ENCODE measurements around the gene EIF3M.
"Not testable (repeated sequence)": the region's sequence is repeated elsewhere in the genome, so short reads cannot be mapped to it uniquely, and the experiment has no call there.

EIF3M gene

DNA sequence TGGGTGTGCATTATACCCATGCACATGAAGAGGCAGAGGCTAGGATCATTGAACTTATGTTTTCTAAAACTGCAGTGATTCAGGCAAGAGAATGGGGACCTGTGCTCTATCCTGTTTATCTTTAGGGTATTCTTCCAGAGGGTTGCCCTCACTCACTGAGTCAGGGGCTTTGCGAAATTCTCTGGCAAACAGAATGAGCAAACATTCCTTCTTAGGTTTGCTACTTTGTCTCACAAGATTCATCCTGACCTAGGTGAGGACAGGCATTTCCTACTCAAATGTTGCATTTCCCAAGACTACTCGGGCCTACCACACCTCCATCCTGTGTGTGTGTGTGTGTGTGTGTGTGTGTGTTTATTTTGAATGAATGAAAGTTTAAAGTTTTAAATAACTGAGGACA, 2.7 kb upstream of the EIF3M start:
- TF ChIP-seq, protein P1, sequence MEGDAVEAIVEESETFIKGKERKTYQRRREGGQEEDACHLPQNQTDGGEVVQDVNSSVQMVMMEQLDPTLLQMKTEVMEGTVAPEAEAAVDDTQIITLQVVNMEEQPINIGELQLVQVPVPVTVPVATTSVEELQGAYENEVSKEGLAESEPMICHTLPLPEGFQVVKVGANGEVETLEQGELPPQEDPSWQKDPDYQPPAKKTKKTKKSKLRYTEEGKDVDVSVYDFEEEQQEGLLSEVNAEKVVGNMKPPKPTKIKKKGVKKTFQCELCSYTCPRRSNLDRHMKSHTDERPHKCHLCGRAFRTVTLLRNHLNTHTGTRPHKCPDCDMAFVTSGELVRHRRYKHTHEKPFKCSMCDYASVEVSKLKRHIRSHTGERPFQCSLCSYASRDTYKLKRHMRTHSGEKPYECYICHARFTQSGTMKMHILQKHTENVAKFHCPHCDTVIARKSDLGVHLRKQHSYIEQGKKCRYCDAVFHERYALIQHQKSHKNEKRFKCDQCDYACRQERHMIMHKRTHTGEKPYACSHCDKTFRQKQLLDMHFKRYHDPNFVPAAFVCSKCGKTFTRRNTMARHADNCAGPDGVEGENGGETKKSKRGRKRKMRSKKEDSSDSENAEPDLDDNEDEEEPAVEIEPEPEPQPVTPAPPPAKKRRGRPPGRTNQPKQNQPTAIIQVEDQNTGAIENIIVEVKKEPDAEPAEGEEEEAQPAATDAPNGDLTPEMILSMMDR (IDR thresholded peaks at IDR 0.05): no peak
- H3K36me3 Mint-ChIP-seq (ENCODE audit: low read depth): peaks cover 11% of the 10 kb centered on the region
- H3K9me3 Mint-ChIP-seq: no peaks in the 10 kb centered on the region
- no peak overlapping the region for H3K27ac Mint-ChIP-seq
- no peak for DNase-seq
- H3K4me1 Mint-ChIP-seq: peaks cover 26% of the 10 kb centered on the region
- no peak overlapping the region for H3K4me3 Mint-ChIP-seq
- H3K27me3 Mint-ChIP-seq (ENCODE audit: low read depth, poor library complexity): peaks cover 2% of the 10 kb centered on the region

GRCh38 chr11:32581556-32581955, 2.1 kb upstream of the EIF3M start:
- H3K27ac Mint-ChIP-seq: no peak overlapping the region
- H3K4me3 Mint-ChIP-seq: no peak overlapping the region
- H3K27me3 Mint-ChIP-seq (ENCODE audit: low read depth, poor library complexity): peaks cover 2% of the 10 kb centered on the region
- TF ChIP-seq, protein P1 (IDR thresholded peaks at IDR 0.05): no peak
- peaks cover 17% of the 10 kb centered on the region for H3K36me3 Mint-ChIP-seq (ENCODE audit: low read depth)
- no peaks in the 10 kb centered on the region for H3K9me3 Mint-ChIP-seq
- no peak for DNase-seq
- H3K4me1 Mint-ChIP-seq: peaks cover 26% of the 10 kb centered on the region

DNA sequence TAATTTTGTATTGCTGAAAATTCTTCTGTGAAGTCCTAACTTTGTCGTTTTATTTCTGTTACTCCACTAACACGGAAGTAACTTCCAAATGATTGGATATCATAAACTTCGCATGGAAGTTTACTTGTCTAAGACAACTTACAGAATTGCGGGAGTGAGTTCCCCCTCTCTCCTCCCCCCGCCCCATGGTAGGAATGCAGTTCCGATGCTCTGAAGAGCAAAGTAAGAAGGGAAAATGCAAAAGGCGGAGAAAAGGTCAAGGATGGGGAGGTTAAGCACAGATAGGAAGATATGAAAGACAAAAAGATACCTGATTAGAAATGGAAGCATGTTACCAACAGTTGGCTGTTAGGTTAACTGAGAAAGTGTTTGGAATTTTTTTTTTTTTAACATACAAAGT, 1.3 kb downstream of the EIF3M start:
- no peaks in the 10 kb centered on the region for H3K27me3 Mint-ChIP-seq (ENCODE audit: low read depth, poor library complexity)
- peak overlapping the region; percentile 80 for H3K27ac Mint-ChIP-seq
- no peak for DNase-seq
- H3K4me1 Mint-ChIP-seq: peaks cover 44% of the 10 kb centered on the region
- peak overlapping the region; percentile 84 for H3K4me3 Mint-ChIP-seq
- no peaks in the 10 kb centered on the region for H3K9me3 Mint-ChIP-seq
- TF ChIP-seq, protein P1 (IDR thresholded peaks at IDR 0.05): no peak
- H3K36me3 Mint-ChIP-seq (ENCODE audit: low read depth): peaks cover 45% of the 10 kb centered on the region

DNA sequence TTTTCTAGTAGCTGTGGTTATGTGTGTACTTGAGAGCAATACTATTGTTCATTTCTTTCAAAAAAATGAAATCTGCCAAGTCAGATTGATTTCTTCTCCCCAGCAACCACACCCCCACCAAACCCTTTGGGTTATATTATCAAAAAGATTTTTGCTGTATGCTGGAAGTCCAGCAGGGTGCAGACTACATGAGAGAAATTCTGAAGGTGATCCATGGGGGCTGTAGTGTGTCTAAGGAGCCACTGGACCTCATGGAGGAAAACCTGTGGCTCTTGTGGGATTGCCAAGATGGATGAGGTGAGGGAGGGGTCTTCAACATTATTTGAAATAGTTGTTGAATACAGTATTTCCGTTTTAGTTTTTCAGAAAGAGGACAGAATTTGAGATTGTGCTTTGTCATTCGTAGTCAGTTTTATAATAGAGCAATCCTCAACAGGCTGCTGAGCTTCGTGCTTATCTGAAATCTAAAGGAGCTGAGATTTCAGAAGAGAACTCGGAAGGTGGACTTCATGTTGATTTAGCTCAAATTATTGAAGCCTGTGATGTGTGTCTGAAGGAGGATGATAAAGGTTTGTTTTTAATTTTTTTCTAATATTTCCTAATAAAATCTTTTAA, 3.1 kb downstream of the EIF3M start:
- Mint-ChIP-seq H3K27me3 (ENCODE audit: low read depth, poor library complexity) (no peaks in the 10 kb centered on the region), H3K36me3 (ENCODE audit: low read depth) (peaks cover 63% of the 10 kb centered on the region), H3K27ac (peak overlapping the region; percentile 43), H3K4me1 (peaks cover 50% of the 10 kb centered on the region), H3K9me3 (no peaks in the 10 kb centered on the region), H3K4me3 (peak overlapping the region; percentile 84)
- TF ChIP-seq, protein P1 (IDR thresholded peaks at IDR 0.05): no peak
- DNase-seq: no peak

GRCh38 chr11:32594272-32594671, 10.6 kb downstream of the EIF3M start:
- peaks cover 85% of the 10 kb centered on the region for H3K36me3 Mint-ChIP-seq (ENCODE audit: low read depth)
- H3K27ac Mint-ChIP-seq: no peak overlapping the region
- H3K27me3 Mint-ChIP-seq (ENCODE audit: low read depth, poor library complexity): no peaks in the 10 kb centered on the region
- H3K4me3 Mint-ChIP-seq: no peak overlapping the region
- no peak for DNase-seq
- H3K4me1 Mint-ChIP-seq: peaks cover 36% of the 10 kb centered on the region
- TF ChIP-seq, protein P1 (IDR thresholded peaks at IDR 0.05): no peak
- no peaks in the 10 kb centered on the region for H3K9me3 Mint-ChIP-seq

GRCh38 chr11:32596114-32596513, 12.5 kb downstream of the EIF3M start:
- not testable (repeated sequence) for DNase-seq; H3K9me3 Mint-ChIP-seq; H3K27me3 Mint-ChIP-seq (ENCODE audit: low read depth, poor library complexity)
- Mint-ChIP-seq H3K27ac (peak overlapping the region; percentile 6), H3K36me3 (ENCODE audit: low read depth) (peaks cover 74% of the 10 kb centered on the region), H3K4me1 (peaks cover 26% of the 10 kb centered on the region), H3K4me3 (peak overlapping the region; percentile 29)
